Right renal pelvis (tissue), 4 donors: ENCODE results near the gene THBD. TPM values are rescaled to one million over a fixed set of nuclear protein-coding genes. Genes with fewer than 3 reads are reported as not detected.
"Not testable (repeated sequence)": the region's sequence is repeated elsewhere in the genome, so short reads cannot be mapped to it uniquely, and the experiment has no call there.

ENCODE experiments used
- DNase-seq, 4 donors: peaks; one replicate each; pipeline ENCODE4 v3.0.0-alpha.2; 2013; ENCODE audit warnings: low read depth in 4 of 4, low spot score in 3 of 4, missing footprints in 1 of 4
- polyA plus RNA-seq, 4 donors: library from polyadenylated mRNA; unstranded; fragments of 120-200 nt; gene quantifications; one replicate each; pipeline ENCODE4 v1.2.1, GENCODE V29; 2013; ENCODE audit not compliant: insufficient read length in 4 of 4

The THBD gene
- polyA plus RNA-seq, 4 donors, result 5.2 to 10.8 (median 5.8) TPM

GRCh38 chr20:23037017-23037481 lies 12.4 kb downstream of the THBD start:
- no peak for DNase-seq

- no peak for DNase-seq
These were observed 13.1 kb downstream of the THBD start for GRCh38 chr20:23036371-23036770.

GRCh38 chr20:23035731-23036130 lies 13.7 kb downstream of the THBD start:
- no peak for DNase-seq

GRCh38 chr20:23034721-23035671 lies 14.5 kb downstream of the THBD start, which contains the start of gene SSTR4:
SSTR4 (plus strand) TSS chr20:23035312; CDS start chr20:23035484, 172 bp downstream.
- no peak for DNase-seq

GRCh38 chr20:23033918-23034317 lies 15.6 kb downstream of the THBD start:
- DNase-seq, result no peak

- no peak for DNase-seq
These were observed 16.8 kb downstream of the THBD start for GRCh38 chr20:23032750-23033078.

GRCh38 chr20:23032056-23032749 lies 17.3 kb downstream of the THBD start:
- DNase-seq, result no peak

- no peak for DNase-seq
These were observed 18.1 kb downstream of the THBD start for GRCh38 chr20:23031346-23031745.

GRCh38 chr20:23029324-23029723 lies 20.1 kb downstream of the THBD start:
- DNase-seq, result no peak

- no peak for DNase-seq
These were observed 21.1 kb downstream of the THBD start for GRCh38 chr20:23028392-23028791.

GRCh38 chr20:23027721-23028120 lies 21.8 kb downstream of the THBD start:
- DNase-seq, result no peak

- not testable (repeated sequence) for DNase-seq
These were observed 24.0 kb downstream of the THBD start for GRCh38 chr20:23025503-23025902.

GRCh38 chr20:23024701-23025100 lies 24.8 kb downstream of the THBD start:
- no peak for DNase-seq

GRCh38 chr20:23023621-23024177 lies 25.8 kb downstream of the THBD start:
- DNase-seq, result no peak

GRCh38 chr20:23022849-23023248 lies 26.6 kb downstream of the THBD start:
- DNase-seq, result no peak

- no peak for DNase-seq
These were observed 27.5 kb downstream of the THBD start for GRCh38 chr20:23021951-23022350.

GRCh38 chr20:23021541-23021940 lies 27.9 kb downstream of the THBD start:
- DNase-seq, result no peak

- DNase-seq, result no peak
These were observed 29.0 kb downstream of the THBD start for GRCh38 chr20:23020230-23021018.

- DNase-seq, result no peak
These were observed 30.1 kb downstream of the THBD start for GRCh38 chr20:23019403-23019802.

GRCh38 chr20:23018941-23019340 lies 30.5 kb downstream of the THBD start:
- no peak for DNase-seq

- DNase-seq, result no peak
These were observed 31.0 kb downstream of the THBD start for GRCh38 chr20:23018432-23018831.
